ENCODE measurements around the gene CDC34. TPM values are rescaled to one million over a fixed set of nuclear protein-coding genes. Genes with fewer than 3 reads are reported as not detected.

CDC34 gene
- total and polyA plus RNA-seq, 12 donors, result 70.2 to 162 (median 77.5) TPM

GRCh38 chr19:588741-589692 is 57.5 kb downstream of the CDC34 start:
- Histone ChIP-seq H3K4me1 (peaks cover 4 to 34% (median 19%) of the 10 kb centered on the region in 9 donors), H3K36me3 (no peaks in the 10 kb centered on the region), H3K4me3 (peak overlapping the region in 3 of 10 donors; percentile 12 to 24 (median 23)), H3K27ac (peak overlapping the region in 2 of 10 donors; percentile 5 to 56), H3K27me3 (peaks cover 27 to 58% (median 50%) of the 10 kb centered on the region in 7 donors), H3K9me3 (no peaks in the 10 kb centered on the region)
- intact Hi-C loops (cut with DNase I), result loop anchor here in 1 of 10 donors (5.0 kb wide), 2 partner anchors 68 to 148 kb away; no protein-coding TSS in a partner anchor
- WGBS, 2 donors, result 21 to 22% methylated on average over 53 to 54 of the region's 54 CpGs
- DNase-seq, result peak in 1 of 2 donors; percentile 13
- no peak for ATAC-seq
- TF ChIP-seq CTCF (IDR thresholded peaks at IDR 0.05), result no peak

GRCh38 chr19:589693-590395 is 58.3 kb downstream of the CDC34 start, which contains the start of gene HCN2:
Gene HCN2, plus strand, starts transcription at chr19:589881. Its CDS starts 65 bp downstream, at chr19:589946.
- peaks cover 27 to 60% (median 50%) of the 10 kb centered on the region in 7 donors for H3K27me3 ChIP-seq
- peaks cover 3 to 28% (median 17%) of the 10 kb centered on the region in 9 donors for H3K4me1 ChIP-seq
- no peaks in the 10 kb centered on the region for H3K9me3 ChIP-seq
- peak within 1 kb of the TSS in 6 of 10 donors; percentile 12 to 31 (median 20) for H3K4me3 ChIP-seq
- no peak for TF ChIP-seq CTCF (IDR thresholded peaks at IDR 0.05)
- H3K27ac ChIP-seq, result peak within 1 kb of the TSS in 1 of 10 donors; percentile 56
- intact Hi-C loops (cut with DNase I), result loop anchor here in 2 of 10 donors (5.0 to 10.0 kb wide), 3 partner anchors 67 to 147 kb away; no protein-coding TSS in a partner anchor
- no peaks in the 10 kb centered on the region for H3K36me3 ChIP-seq
- WGBS, 2 donors, result 1% methylated on average over 16 to 98 of the region's 132 CpGs
- DNase-seq (peak in 1 of 2 donors; percentile 0), ATAC-seq (no peak)

GRCh38 chr19:590396-590745 is 58.8 kb downstream of the CDC34 start:
- TF ChIP-seq CTCF (IDR thresholded peaks at IDR 0.05), result no peak

GRCh38 chr19:590750-591098 is 59.2 kb downstream of the CDC34 start:
- Histone ChIP-seq H3K4me3 (peak overlapping the region in 4 of 10 donors; percentile 12 to 31 (median 21)), H3K36me3 (no peaks in the 10 kb centered on the region), H3K27ac (no peak overlapping the region), H3K4me1 (peaks cover 3 to 28% (median 17%) of the 10 kb centered on the region in 9 donors), H3K27me3 (peaks cover 27 to 60% (median 50%) of the 10 kb centered on the region in 7 donors), H3K9me3 (no peaks in the 10 kb centered on the region)
- no peak for TF ChIP-seq CTCF (IDR thresholded peaks at IDR 0.05)
- intact Hi-C loops (cut with DNase I), result loop anchor here in 1 of 10 donors (10.0 kb wide), 1 partner anchor 144 kb away; no protein-coding TSS in a partner anchor
- WGBS, 2 donors, result 5 to 8% methylated on average over 11 to 41 of the region's 41 CpGs
- no peak for DNase-seq
- ATAC-seq, result no peak

More at GRCh38 chr19:590396-590745, 58.8 kb downstream of the CDC34 start:
- Histone ChIP-seq H3K27ac (no peak overlapping the region), H3K4me1 (peaks cover 3 to 28% (median 17%) of the 10 kb centered on the region in 9 donors), H3K27me3 (peaks cover 27 to 60% (median 50%) of the 10 kb centered on the region in 7 donors), H3K9me3 (no peaks in the 10 kb centered on the region), H3K36me3 (no peaks in the 10 kb centered on the region), H3K4me3 (peak overlapping the region in 4 of 10 donors; percentile 12 to 31 (median 21))
- 2 to 3% methylated on average over 32 to 50 of the region's 50 CpGs for WGBS, 2 donors
- intact Hi-C loops (cut with DNase I), result loop anchor here in 1 of 10 donors (10.0 kb wide), 1 partner anchor 144 kb away; no protein-coding TSS in a partner anchor
- ATAC-seq (no peak), DNase-seq (no peak)
